Thyroid gland (tissue), 4 donors: ENCODE measurements around the gene GHITM. TPM values are rescaled to one million over a fixed set of nuclear protein-coding genes. Genes with fewer than 3 reads are reported as not detected.
"Not testable (repeated sequence)": the region's sequence is repeated elsewhere in the genome, so short reads cannot be mapped to it uniquely, and the experiment has no call there.

ENCODE experiments used
- DNase-seq, 2 donors: peaks; one replicate each; pipeline ENCODE4 v3.0.0-alpha.2; 2019
- H3K27ac ChIP-seq, 3 donors: fragments of 200-600 bp; sonication (generic); 1 replicate in 2 of 3; 2 replicates in 1 of 3; pipeline ENCODE4 v1.5.1; 2016 to 2019; ENCODE audit warnings: mild to moderate bottlenecking in 1 of 3, moderate library complexity in 1 of 3
- H3K27me3 ChIP-seq: fragments of 200-600 bp; sonication (generic); one replicate; pipeline ENCODE4 v1.5.1; 2019
- H3K36me3 ChIP-seq, 2 donors: fragments of 200-600 bp; sonication (generic); one replicate each; pipeline ENCODE4 v1.5.1; 2016 to 2019
- H3K4me1 ChIP-seq, 2 donors: fragments of 200-600 bp; sonication (generic); one replicate each; pipeline ENCODE4 v1.5.1; 2017 to 2019
- H3K4me3 ChIP-seq, 3 donors: fragments of 200-600 bp; sonication (generic); replicated peaks in 1 of 3; 1 replicate in 2 of 3; 2 replicates in 1 of 3; pipeline ENCODE4 v1.5.1; 2016; ENCODE audit warnings: mild to moderate bottlenecking in 1 of 3
- H3K9me3 ChIP-seq: fragments of 200-600 bp; sonication (generic); one replicate; pipeline ENCODE4 v1.5.1; 2017
- CTCF ChIP-seq, 6 experiments: fragments of 200-600 bp in 3 of 6; fragments of 450-650 bp in 3 of 6; sonication (generic) in 3 of 6; IDR thresholded peaks; one replicate each; pipeline ENCODE4 v1.5.1; 2016 to 2019; ENCODE audit warnings: antibody characterized with exemption in 6 of 6, mild to moderate bottlenecking in 2 of 6, inconsistent platforms in 1 of 6, moderate library complexity in 1 of 6
- POLR2A ChIP-seq, 2 donors: fragments of 450-650 bp; IDR thresholded peaks; one replicate each; pipeline ENCODE4 v1.6.1; 2017; ENCODE audit warnings: antibody characterized with exemption in 2 of 2, mild to moderate bottlenecking in 2 of 2, moderate library complexity in 1 of 2
- WGBS, 2 donors: methylation state at CpG; one replicate each; pipeline ENCODE4 v1.1.5; 2017; 5-methylcytosine and 5-hydroxymethylcytosine counted together
- intact Hi-C: fragments of 100-400 bp; cut with DNase I; formaldehyde crosslinking; loops from one replicate; pipeline ENCODE4 v1.15.1; 2023
- total RNA-seq, 4 donors: library from RNA; depleted of rRNA; stranded (reverse); fragments of >200 nt; gene quantifications; one replicate each; pipeline ENCODE4 v1.2.3, GENCODE V29; 2016

GHITM gene
- total RNA-seq, 4 donors from 2014 or later: 165 to 251 (median 202) TPM

- H3K9me3 ChIP-seq: no peaks in the 10 kb centered on the region
- no peak overlapping the region for H3K4me3 ChIP-seq
- H3K27ac ChIP-seq: no peak overlapping the region
- H3K27me3 ChIP-seq: no peaks in the 10 kb centered on the region
- H3K36me3 ChIP-seq: no peaks in the 10 kb centered on the region
- DNase-seq: no peak
- H3K4me1 ChIP-seq: peaks cover 0 to 4% of the 10 kb centered on the region in 2 donors
- TF ChIP-seq CTCF (IDR thresholded peaks at IDR 0.05) (no peak), POLR2A (IDR thresholded peaks at IDR 0.05) (no peak)
- WGBS, 2 donors: 77 to 85% methylated on average over 2 of the region's 2 CpGs
- intact Hi-C loops: no loop called here
These were observed 38.3 kb upstream of the GHITM start for GRCh38 chr10:84101042-84101441.

- TF ChIP-seq POLR2A (IDR thresholded peaks at IDR 0.05) (no peak), CTCF (IDR thresholded peaks at IDR 0.05) (no peak)
- Histone ChIP-seq H3K4me1 (no peaks in the 10 kb centered on the region), H3K9me3 (no peaks in the 10 kb centered on the region), H3K27ac (no peak overlapping the region), H3K36me3 (no peaks in the 10 kb centered on the region), H3K27me3 (no peaks in the 10 kb centered on the region), H3K4me3 (no peak overlapping the region)
- WGBS, 2 donors: 84 to 91% methylated on average over 15 to 18 of the region's 18 CpGs
- DNase-seq: no peak
- intact Hi-C loops: no loop called here
These were observed 30.5 kb upstream of the GHITM start for GRCh38 chr10:84108797-84109196.

GRCh38 chr10:84109772-84110171, 29.5 kb upstream of the GHITM start:
- 83 to 91% methylated on average over 9 of the region's 9 CpGs for WGBS, 2 donors
- intact Hi-C loops, H3K9me3 ChIP-seq: not testable (repeated sequence)

GRCh38 chr10:84113468-84113867, 25.8 kb upstream of the GHITM start:
- 14 to 29% methylated on average over 1 of the region's 1 CpG for WGBS, 2 donors

More at GRCh38 chr10:84109772-84110171, 29.5 kb upstream of the GHITM start:
- H3K4me3 ChIP-seq, H3K27me3 ChIP-seq, H3K36me3 ChIP-seq, H3K4me1 ChIP-seq, DNase-seq, H3K27ac ChIP-seq: not testable (repeated sequence)

GRCh38 chr10:84114088-84114667, 25.1 kb upstream of the GHITM start:
- no peaks in the 10 kb centered on the region for H3K36me3 ChIP-seq
- no peaks in the 10 kb centered on the region for H3K27me3 ChIP-seq
- WGBS, 2 donors: 41 to 45% methylated on average over 13 of the region's 13 CpGs
- no peaks in the 10 kb centered on the region for H3K4me1 ChIP-seq
- intact Hi-C loops: no loop called here
- H3K4me3 ChIP-seq: no peak overlapping the region
- peak in 3 of 6 experiments; percentile 24 to 43 (median 26) for TF ChIP-seq CTCF (IDR thresholded peaks at IDR 0.05)
- no peak for TF ChIP-seq POLR2A (IDR thresholded peaks at IDR 0.05)
- DNase-seq: no peak
- H3K9me3 ChIP-seq: no peaks in the 10 kb centered on the region
- H3K27ac ChIP-seq: no peak overlapping the region

More at GRCh38 chr10:84113468-84113867, 25.8 kb upstream of the GHITM start:
- H3K36me3 ChIP-seq, intact Hi-C loops, H3K4me3 ChIP-seq, H3K27me3 ChIP-seq, H3K27ac ChIP-seq, H3K9me3 ChIP-seq, H3K4me1 ChIP-seq: not testable (repeated sequence)
- DNase-seq: peak; percentile 56 to 62

GRCh38 chr10:84117204-84117603, 22.1 kb upstream of the GHITM start:
- H3K4me3 ChIP-seq, H3K4me1 ChIP-seq, intact Hi-C loops, H3K27me3 ChIP-seq, DNase-seq, H3K9me3 ChIP-seq, H3K27ac ChIP-seq, H3K36me3 ChIP-seq: not testable (repeated sequence)
- WGBS, 2 donors: 95 to 96% methylated on average over 2 of the region's 2 CpGs
